Cardiac muscle cell (in vitro differentiated cells and primary cell): ENCODE measurements around the gene ORM1. TPM values are rescaled to one million over a fixed set of nuclear protein-coding genes. Genes with fewer than 3 reads are reported as not detected.
"Not testable (repeated sequence)": the region's sequence is repeated elsewhere in the genome, so short reads cannot be mapped to it uniquely, and the experiment has no call there.

ENCODE experiments used
- DNase-seq, 2 donors: peaks; one replicate each; pipeline versions ENCODE4 v3.0.0 to v3.0.0-alpha.2; 2010 to 2017; ENCODE audit warnings: low read depth in 1 of 2, low spot score in 1 of 2
- H3K27ac ChIP-seq: fragments of 200-600 bp; sonication (generic); 2 replicates; pipeline ENCODE4 v1.5.1; 2016
- H3K27me3 ChIP-seq: fragments of 200-600 bp; sonication (generic); 2 replicates; pipeline ENCODE4 v1.6.0; 2016; ENCODE audit warnings: control low read depth
- H3K36me3 ChIP-seq: fragments of 200-600 bp; sonication (generic); 2 replicates; pipeline ENCODE4 v1.5.1; 2016; ENCODE audit warnings: control low read depth
- H3K4me1 ChIP-seq: fragments of 200-600 bp; sonication (generic); 2 replicates; pipeline ENCODE4 v1.8.1; 2017; ENCODE audit warnings: low read depth, mild to moderate bottlenecking, mixed run types
- H3K4me3 ChIP-seq: fragments of 200-600 bp; sonication (generic); 2 replicates; pipeline ENCODE4 v1.5.1; 2016; ENCODE audit warnings: mild to moderate bottlenecking
- H3K9me3 ChIP-seq: fragments of 200-600 bp; sonication (generic); 2 replicates; pipeline ENCODE4 v1.5.1; 2017; ENCODE audit warnings: low read depth, mild to moderate bottlenecking, control low read depth
- polyA plus RNA-seq: library from polyadenylated mRNA; unstranded; fragments of >200 nt; fragmentation: Nextera tagmentation; extraction: Ambion mirVana; gene quantifications from 2 replicates; pipeline ENCODE4 v1.2.1, GENCODE V29; 2016
- total RNA-seq: library from RNA; depleted of rRNA; stranded (reverse); fragments of >200 nt; gene quantifications from 2 replicates; pipeline ENCODE4 v1.2.3, GENCODE V29; 2016
- TF ChIP-seq, protein P1 (sequence below): IDR thresholded peaks from 2 replicates; pipeline ENCODE4 v1.5.1; 2012; ENCODE audit warnings: low read depth, mild to moderate bottlenecking, low read length

The ORM1 gene
- total and polyA plus RNA-seq, 2 experiments from 2014 or later = 0.75 TPM; not detected in 1

DNA sequence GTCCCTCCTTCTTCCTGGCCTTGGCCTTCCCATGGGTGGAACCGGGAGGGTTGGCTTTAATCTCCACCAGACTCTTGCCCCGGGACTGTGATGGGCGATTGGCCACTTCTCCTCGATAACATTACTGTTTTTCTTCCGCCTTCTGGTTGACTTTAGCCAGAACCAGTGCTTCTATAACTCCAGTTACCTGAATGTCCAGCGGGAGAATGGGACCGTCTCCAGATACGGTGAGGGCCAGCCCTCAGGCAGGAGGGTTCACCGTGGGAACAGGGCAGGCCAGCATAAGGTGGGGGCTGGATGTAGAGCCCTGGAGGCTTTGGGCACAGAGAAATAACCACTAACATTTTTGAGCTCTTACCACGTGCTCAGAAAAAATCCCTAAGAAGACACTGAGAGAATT is 7.7 kb downstream of the ORM1 start:
- no peak for DNase-seq
- no peak overlapping the region for H3K4me3 ChIP-seq
- no peak overlapping the region for H3K27ac ChIP-seq
- no peaks in the 10 kb centered on the region for H3K27me3 ChIP-seq
- TF ChIP-seq, protein P1, sequence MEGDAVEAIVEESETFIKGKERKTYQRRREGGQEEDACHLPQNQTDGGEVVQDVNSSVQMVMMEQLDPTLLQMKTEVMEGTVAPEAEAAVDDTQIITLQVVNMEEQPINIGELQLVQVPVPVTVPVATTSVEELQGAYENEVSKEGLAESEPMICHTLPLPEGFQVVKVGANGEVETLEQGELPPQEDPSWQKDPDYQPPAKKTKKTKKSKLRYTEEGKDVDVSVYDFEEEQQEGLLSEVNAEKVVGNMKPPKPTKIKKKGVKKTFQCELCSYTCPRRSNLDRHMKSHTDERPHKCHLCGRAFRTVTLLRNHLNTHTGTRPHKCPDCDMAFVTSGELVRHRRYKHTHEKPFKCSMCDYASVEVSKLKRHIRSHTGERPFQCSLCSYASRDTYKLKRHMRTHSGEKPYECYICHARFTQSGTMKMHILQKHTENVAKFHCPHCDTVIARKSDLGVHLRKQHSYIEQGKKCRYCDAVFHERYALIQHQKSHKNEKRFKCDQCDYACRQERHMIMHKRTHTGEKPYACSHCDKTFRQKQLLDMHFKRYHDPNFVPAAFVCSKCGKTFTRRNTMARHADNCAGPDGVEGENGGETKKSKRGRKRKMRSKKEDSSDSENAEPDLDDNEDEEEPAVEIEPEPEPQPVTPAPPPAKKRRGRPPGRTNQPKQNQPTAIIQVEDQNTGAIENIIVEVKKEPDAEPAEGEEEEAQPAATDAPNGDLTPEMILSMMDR = no peak
- H3K4me1 ChIP-seq = no peaks in the 10 kb centered on the region
- no peaks in the 10 kb centered on the region for H3K9me3 ChIP-seq
- H3K36me3 ChIP-seq = no peaks in the 10 kb centered on the region

DNA sequence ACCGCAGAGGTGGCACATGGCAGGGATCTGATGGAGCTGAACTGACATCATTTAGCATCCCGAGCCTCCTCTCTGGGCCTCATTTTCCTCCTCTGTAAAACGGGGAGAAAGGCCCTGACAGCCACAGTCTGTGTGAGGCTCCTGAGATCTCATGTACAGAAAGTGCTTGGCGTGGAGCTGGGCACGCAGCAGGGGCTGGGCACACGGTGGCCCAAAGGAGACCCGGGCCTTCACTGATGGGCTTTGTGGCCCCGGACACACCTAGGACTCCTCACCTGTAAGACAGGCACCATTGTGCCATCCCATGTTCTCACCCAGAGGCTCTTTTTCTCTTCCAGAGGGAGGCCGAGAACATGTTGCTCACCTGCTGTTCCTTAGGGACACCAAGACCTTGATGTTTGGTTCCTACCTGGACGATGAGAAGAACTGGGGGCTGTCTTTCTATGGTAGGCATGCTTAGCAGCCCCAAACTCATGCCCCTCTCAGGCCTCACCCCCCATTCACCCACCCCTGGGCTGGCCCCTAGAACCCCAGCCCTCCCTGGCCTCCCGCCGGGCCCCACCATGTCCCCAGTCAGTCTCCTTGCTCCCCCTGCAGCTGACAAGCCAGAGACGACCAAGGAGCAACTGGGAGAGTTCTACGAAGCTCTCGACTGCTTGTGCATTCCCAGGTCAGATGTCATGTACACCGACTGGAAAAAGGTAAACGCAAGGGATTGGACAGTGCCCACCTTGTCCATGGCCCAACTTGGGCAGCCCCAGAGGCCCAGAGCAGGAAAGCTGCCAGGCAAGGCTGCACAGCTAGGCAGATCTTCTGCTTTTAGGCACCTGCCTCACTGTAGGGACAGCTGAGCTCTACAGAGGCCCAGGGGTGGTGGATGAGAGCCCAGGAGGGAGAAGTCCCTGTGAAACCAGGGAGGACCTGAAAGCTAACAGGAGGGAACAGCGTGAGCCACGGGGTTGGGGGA is 8.6 kb downstream of the ORM1 start:
- not testable (repeated sequence) for H3K9me3 ChIP-seq, DNase-seq, H3K4me1 ChIP-seq, H3K27me3 ChIP-seq, H3K36me3 ChIP-seq, H3K27ac ChIP-seq, H3K4me3 ChIP-seq

DNA sequence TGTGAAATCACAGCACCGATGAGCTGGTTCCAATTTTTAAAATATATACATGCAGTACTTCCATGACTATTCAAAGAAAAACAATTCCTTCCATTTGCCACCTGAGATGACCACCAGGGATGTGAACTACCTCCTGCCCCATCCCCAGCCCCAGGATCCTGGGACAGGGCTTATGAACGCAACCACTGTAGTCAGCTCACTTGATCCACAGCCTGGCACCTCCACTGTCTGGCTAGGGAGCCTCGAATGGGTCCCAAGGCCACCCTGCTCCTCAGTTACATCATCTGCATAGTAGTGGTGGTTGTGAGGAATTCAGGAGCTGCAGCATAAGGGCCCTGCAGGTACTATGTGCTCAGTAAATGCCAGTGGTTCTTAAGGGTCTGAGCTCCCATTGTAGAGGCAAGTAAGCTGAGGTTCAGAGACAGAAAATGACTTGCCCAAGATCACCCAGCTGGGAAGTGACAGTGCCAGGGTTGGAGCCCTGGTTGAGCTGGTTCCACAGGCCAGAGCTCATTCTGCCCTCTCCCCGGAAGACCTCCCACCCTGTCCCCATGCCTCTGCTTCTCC is 9.7 kb downstream of the ORM1 start:
- not testable (repeated sequence) for H3K36me3 ChIP-seq, H3K9me3 ChIP-seq, H3K4me3 ChIP-seq, DNase-seq, H3K27ac ChIP-seq, H3K27me3 ChIP-seq, H3K4me1 ChIP-seq

DNA sequence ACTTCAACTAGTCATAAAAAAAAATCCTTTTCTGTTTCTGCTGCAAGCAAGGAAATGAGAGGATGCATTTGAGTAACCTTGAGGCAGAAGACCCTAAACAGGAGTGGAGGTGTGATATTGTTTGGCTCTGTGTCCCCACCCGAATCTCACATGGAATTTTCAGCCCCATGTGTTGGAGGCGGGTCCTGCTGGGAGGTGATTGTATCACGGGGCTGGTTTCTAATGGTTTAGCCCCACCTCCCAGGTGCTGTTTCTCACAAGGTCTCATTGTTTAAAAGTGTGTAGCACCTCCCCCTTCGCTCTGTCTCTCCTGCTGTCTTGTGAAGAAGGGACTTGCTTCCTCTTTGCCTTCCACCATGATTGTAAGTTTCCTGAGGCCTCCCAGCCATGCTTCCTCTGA is 10.8 kb downstream of the ORM1 start:
- not testable (repeated sequence) for H3K36me3 ChIP-seq, H3K9me3 ChIP-seq, H3K27me3 ChIP-seq, H3K4me1 ChIP-seq, H3K27ac ChIP-seq, DNase-seq, H3K4me3 ChIP-seq

DNA sequence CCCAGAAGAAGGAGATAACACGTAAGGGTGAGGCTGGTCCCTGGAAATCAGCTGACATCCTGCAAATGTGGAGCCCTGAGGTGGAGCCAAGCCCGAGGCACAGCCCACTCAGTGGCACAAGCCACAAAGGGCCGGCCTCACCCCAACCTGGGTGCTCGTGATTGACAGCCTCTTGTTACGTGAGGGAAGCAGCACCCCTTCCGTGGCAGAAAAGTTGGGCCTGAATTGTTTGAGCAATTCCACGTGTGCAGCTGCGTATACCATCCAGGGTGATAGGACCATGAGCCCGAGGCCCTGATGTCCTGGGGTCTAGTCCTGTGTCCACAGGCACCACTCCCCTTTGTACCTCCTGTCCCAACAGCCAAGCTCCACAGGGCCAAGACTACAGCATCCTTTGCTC is 11.6 kb downstream of the ORM1 start:
- TF ChIP-seq, protein P1 = no peak
- Histone ChIP-seq H3K4me3 (no peak overlapping the region), H3K4me1 (no peaks in the 10 kb centered on the region), H3K27me3 (no peaks in the 10 kb centered on the region), H3K36me3 (no peaks in the 10 kb centered on the region), H3K27ac (no peak overlapping the region), H3K9me3 (no peaks in the 10 kb centered on the region)
- no peak for DNase-seq

DNA sequence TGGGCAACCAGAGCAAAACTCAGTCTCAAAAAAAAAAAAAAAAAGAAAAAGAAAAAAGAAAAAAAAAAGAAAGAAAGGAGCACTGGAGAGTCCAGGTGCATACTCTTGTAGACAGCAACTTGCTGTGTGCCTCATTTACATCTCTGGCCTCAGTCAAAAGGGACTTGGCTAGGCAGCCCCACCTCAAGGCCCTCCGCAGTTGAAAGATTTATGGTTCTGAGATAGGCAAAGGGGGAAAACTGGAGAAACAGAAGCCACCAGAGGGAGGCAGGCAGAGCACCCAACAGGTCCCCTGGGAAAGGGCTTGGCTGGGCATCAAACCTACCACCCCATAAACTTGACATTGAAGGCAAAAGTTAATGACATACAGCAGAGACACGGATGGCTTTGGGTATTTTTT is 12.8 kb downstream of the ORM1 start:
- Histone ChIP-seq H3K27me3 (no peaks in the 10 kb centered on the region), H3K4me1 (no peaks in the 10 kb centered on the region), H3K9me3 (no peaks in the 10 kb centered on the region), H3K4me3 (no peak overlapping the region), H3K27ac (no peak overlapping the region), H3K36me3 (no peaks in the 10 kb centered on the region)
- no peak for DNase-seq
- TF ChIP-seq, protein P1 = no peak

DNA sequence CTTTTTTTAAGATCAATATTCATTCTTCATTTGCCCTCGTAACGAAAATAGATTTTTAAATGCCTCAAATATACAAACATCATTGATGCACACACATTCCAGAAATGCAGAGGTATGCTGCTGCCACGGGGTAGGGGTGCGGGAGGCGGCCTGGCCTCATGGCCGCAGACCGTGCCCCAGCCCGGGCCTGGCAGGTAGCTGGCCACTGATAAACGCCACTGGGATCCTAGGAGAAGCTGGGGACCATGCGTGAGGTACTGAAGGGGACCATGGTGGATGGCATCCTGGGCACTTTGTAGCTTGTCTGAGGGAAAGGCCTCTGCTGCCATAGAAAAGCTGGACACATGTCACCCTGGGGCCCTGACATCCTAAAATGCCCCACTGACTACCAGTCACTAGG is 13.3 kb downstream of the ORM1 start:
- TF ChIP-seq, protein P1 = no peak
- Histone ChIP-seq H3K27ac (no peak overlapping the region), H3K4me1 (no peaks in the 10 kb centered on the region), H3K27me3 (no peaks in the 10 kb centered on the region), H3K36me3 (peaks cover under 1% of the 10 kb centered on the region), H3K9me3 (no peaks in the 10 kb centered on the region), H3K4me3 (no peak overlapping the region)
- no peak for DNase-seq
